ENCODE results near the gene NR3C1.

- TF ChIP-seq POLR2A (IDR thresholded peaks at IDR 0.05): no peak
- no peak for TF ChIP-seq CTCF (IDR thresholded peaks at IDR 0.05)
These were observed 2.1 kb downstream of the NR3C1 start for GRCh38 chr5:143401227-143402016.
